ENCODE results near the gene PRKN.

PRKN gene

GRCh38 chr6:161792851-161793493 is 934.6 kb downstream of the PRKN start:
- DNase-seq: no peak
- Histone ChIP-seq H3K9me3 (ENCODE audit: insufficient read depth, low read length, severe bottlenecking) (no peaks in the 10 kb centered on the region), H3K27me3 (ENCODE audit: insufficient read depth, low read length, poor library complexity) (no peaks in the 10 kb centered on the region), H2AFZ (ENCODE audit: low read depth, low read length) (no peak overlapping the region), H3K36me3 (ENCODE audit: insufficient read depth, low read length) (no peaks in the 10 kb centered on the region), H3K4me3 (ENCODE audit: low read depth in 1 of 2, low read length in 2 of 2) (no peak overlapping the region), H3K4me1 (ENCODE audit: insufficient read depth, low read length) (no peaks in the 10 kb centered on the region), H3K4me2 (ENCODE audit: insufficient read depth, low read length) (no peak overlapping the region), H4K20me1 (ENCODE audit: insufficient read depth, low read length) (no peaks in the 10 kb centered on the region), H3K79me2 (ENCODE audit: insufficient read depth, low read length) (no peaks in the 10 kb centered on the region), H3K27ac (ENCODE audit: low read length) (no peak overlapping the region), H3K9ac (ENCODE audit: low read depth, low read length) (no peak overlapping the region)
- ATAC-seq (ENCODE audit: insufficient read depth, low read depth): no peak
- TF ChIP-seq CTCF (IDR thresholded peaks at IDR 0.05; ENCODE audit: borderline replicate concordance, extremely low read depth, low read length, poor library complexity, severe bottlenecking) (no peak), EZH2 (IDR thresholded peaks at IDR 0.05; ENCODE audit: borderline replicate concordance, low read depth, low read length, severe bottlenecking) (no peak)

- Histone ChIP-seq H3K79me2 (ENCODE audit: insufficient read depth, low read length) (no peaks in the 10 kb centered on the region), H4K20me1 (ENCODE audit: insufficient read depth, low read length) (no peaks in the 10 kb centered on the region), H3K4me2 (ENCODE audit: insufficient read depth, low read length) (no peak overlapping the region), H3K4me1 (ENCODE audit: insufficient read depth, low read length) (no peaks in the 10 kb centered on the region), H3K27ac (ENCODE audit: low read length) (no peak overlapping the region), H3K36me3 (ENCODE audit: insufficient read depth, low read length) (no peaks in the 10 kb centered on the region), H2AFZ (ENCODE audit: low read depth, low read length) (no peak overlapping the region), H3K27me3 (ENCODE audit: insufficient read depth, low read length, poor library complexity) (no peaks in the 10 kb centered on the region), H3K4me3 (ENCODE audit: low read depth in 1 of 2, low read length in 2 of 2) (no peak overlapping the region), H3K9me3 (ENCODE audit: insufficient read depth, low read length, severe bottlenecking) (no peaks in the 10 kb centered on the region), H3K9ac (ENCODE audit: low read depth, low read length) (no peak overlapping the region)
- TF ChIP-seq EZH2 (IDR thresholded peaks at IDR 0.05; ENCODE audit: borderline replicate concordance, low read depth, low read length, severe bottlenecking) (no peak), CTCF (IDR thresholded peaks at IDR 0.05; ENCODE audit: borderline replicate concordance, extremely low read depth, low read length, poor library complexity, severe bottlenecking) (no peak)
- no peak for DNase-seq
- no peak for ATAC-seq (ENCODE audit: insufficient read depth, low read depth)
These were observed 939.0 kb downstream of the PRKN start for GRCh38 chr6:161788531-161788930.

- H3K9me3 ChIP-seq (ENCODE audit: insufficient read depth, low read length, severe bottlenecking): no peaks in the 10 kb centered on the region
- no peak overlapping the region for H3K27ac ChIP-seq (ENCODE audit: low read length)
- no peaks in the 10 kb centered on the region for H3K36me3 ChIP-seq (ENCODE audit: insufficient read depth, low read length)
- no peaks in the 10 kb centered on the region for H4K20me1 ChIP-seq (ENCODE audit: insufficient read depth, low read length)
- H3K4me3 ChIP-seq (ENCODE audit: low read depth in 1 of 2, low read length in 2 of 2): no peak overlapping the region
- DNase-seq (no peak), ATAC-seq (ENCODE audit: insufficient read depth, low read depth) (no peak)
- no peak overlapping the region for H3K4me2 ChIP-seq (ENCODE audit: insufficient read depth, low read length)
- no peaks in the 10 kb centered on the region for H3K27me3 ChIP-seq (ENCODE audit: insufficient read depth, low read length, poor library complexity)
- H2AFZ ChIP-seq (ENCODE audit: low read depth, low read length): no peak overlapping the region
- H3K9ac ChIP-seq (ENCODE audit: low read depth, low read length): no peak overlapping the region
- H3K4me1 ChIP-seq (ENCODE audit: insufficient read depth, low read length): no peaks in the 10 kb centered on the region
- H3K79me2 ChIP-seq (ENCODE audit: insufficient read depth, low read length): no peaks in the 10 kb centered on the region
- no peak for TF ChIP-seq CTCF (IDR thresholded peaks at IDR 0.05; ENCODE audit: borderline replicate concordance, extremely low read depth, low read length, poor library complexity, severe bottlenecking)
- no peak for TF ChIP-seq EZH2 (IDR thresholded peaks at IDR 0.05; ENCODE audit: borderline replicate concordance, low read depth, low read length, severe bottlenecking)
These were observed 955.4 kb downstream of the PRKN start for GRCh38 chr6:161772176-161772575.

Data from DND-41 (cell line).